ENCODE results near the gene WWOX. TPM values are rescaled to one million over a fixed set of nuclear protein-coding genes. Genes with fewer than 3 reads are reported as not detected.

Gene WWOX
- total and polyA plus RNA-seq, 10 donors: 5.9 to 90.3 (median 26.4) TPM

GRCh38 chr16:78473031-78473699 is 373.7 kb downstream of the WWOX start:
- Histone ChIP-seq H3K27ac (no peak overlapping the region), H3K4me3 (no peak overlapping the region), H3K4me1 (no peaks in the 10 kb centered on the region), H3K27me3 (replicated peaks in 1 of 7) (no peaks in the 10 kb centered on the region), H3K9me3 (no peaks in the 10 kb centered on the region), H3K36me3 (no peaks in the 10 kb centered on the region)
- intact Hi-C loops (cut with DNase I; ENCODE audit: low total_unique reads): no loop called here
- WGBS, 5 donors: 84 to 94% (median 91%) methylated on average over 11 of the region's 11 CpGs
- no peak for DNase-seq
- no peak for TF ChIP-seq CTCF (IDR thresholded peaks at IDR 0.05 in 8 of 11, conservative IDR thresholded peaks at IDR 0.05 in 3 of 11)
- TF ChIP-seq POLR2A (IDR thresholded peaks at IDR 0.05): no peak
- TF ChIP-seq POLR2AphosphoS5 (IDR thresholded peaks at IDR 0.05): no peak

- no peaks in the 10 kb centered on the region for H3K27me3 ChIP-seq (replicated peaks in 1 of 7)
- 81 to 90% (median 84%) methylated on average over 4 of the region's 4 CpGs for WGBS, 5 donors
- H3K27ac ChIP-seq: no peak overlapping the region
- intact Hi-C loops (cut with DNase I; ENCODE audit: low total_unique reads): no loop called here
- no peaks in the 10 kb centered on the region for H3K9me3 ChIP-seq
- no peaks in the 10 kb centered on the region for H3K36me3 ChIP-seq
- no peaks in the 10 kb centered on the region for H3K4me1 ChIP-seq
- DNase-seq: no peak
- no peak overlapping the region for H3K4me3 ChIP-seq
- TF ChIP-seq POLR2A (IDR thresholded peaks at IDR 0.05) (no peak), CTCF (IDR thresholded peaks at IDR 0.05 in 8 of 11, conservative IDR thresholded peaks at IDR 0.05 in 3 of 11) (no peak), POLR2AphosphoS5 (IDR thresholded peaks at IDR 0.05) (no peak)
Observed at GRCh38 chr16:78474762-78475161, 375.3 kb downstream of the WWOX start.

- no peak for DNase-seq
- no peak for TF ChIP-seq POLR2A (IDR thresholded peaks at IDR 0.05)
Observed at GRCh38 chr16:78476615-78477014, 377.2 kb downstream of the WWOX start.

GRCh38 chr16:78478267-78478861 is 378.9 kb downstream of the WWOX start:
- intact Hi-C loops (cut with DNase I; ENCODE audit: low total_unique reads): no loop called here
- no peak for DNase-seq
- no peaks in the 10 kb centered on the region for H3K4me1 ChIP-seq
- H3K27ac ChIP-seq: no peak overlapping the region
- no peaks in the 10 kb centered on the region for H3K9me3 ChIP-seq
- H3K36me3 ChIP-seq: no peaks in the 10 kb centered on the region
- H3K27me3 ChIP-seq (replicated peaks in 1 of 7): no peaks in the 10 kb centered on the region
- WGBS, 5 donors: 74 to 88% (median 79%) methylated on average over 7 of the region's 7 CpGs
- no peak overlapping the region for H3K4me3 ChIP-seq
- no peak for TF ChIP-seq POLR2AphosphoS5 (IDR thresholded peaks at IDR 0.05)
- TF ChIP-seq CTCF (IDR thresholded peaks at IDR 0.05 in 8 of 11, conservative IDR thresholded peaks at IDR 0.05 in 3 of 11): peak in 4 of 11 experiments; percentile 30 to 43 (median 40)

More at GRCh38 chr16:78476615-78477014, 377.2 kb downstream of the WWOX start:
- Histone ChIP-seq H3K4me1 (no peaks in the 10 kb centered on the region), H3K36me3 (no peaks in the 10 kb centered on the region), H3K27ac (no peak overlapping the region), H3K4me3 (no peak overlapping the region), H3K27me3 (replicated peaks in 1 of 7) (no peaks in the 10 kb centered on the region), H3K9me3 (no peaks in the 10 kb centered on the region)
- intact Hi-C loops (cut with DNase I; ENCODE audit: low total_unique reads): no loop called here
- 72 to 92% (median 81%) methylated on average over 7 of the region's 7 CpGs for WGBS, 5 donors
